KMS-11 (cell line): ENCODE results near the gene KCNA3.

ENCODE experiments used
- H2AFZ ChIP-seq: fragments of 200-600 bp; sonication (generic); 2 replicates; pipeline ENCODE4 v1.6.1; 2016; ENCODE audit warnings: antibody characterized with exemption, mixed run types, low read depth
- H3K27ac ChIP-seq: fragments of 200-600 bp; sonication (generic); 2 replicates; pipeline ENCODE4 v1.6.1; 2016; ENCODE audit warnings: mild to moderate bottlenecking, mixed run types
- H3K27me3 ChIP-seq: fragments of 200-600 bp; sonication (generic); 2 replicates; pipeline ENCODE4 v1.6.1; 2017; ENCODE audit warnings: mild to moderate bottlenecking, low read depth, mixed run types, moderate library complexity; ENCODE audit not compliant: insufficient read depth
- H3K36me3 ChIP-seq: fragments of 200-600 bp; sonication (generic); 2 replicates; pipeline ENCODE4 v1.6.1; 2017; ENCODE audit warnings: mild to moderate bottlenecking, mixed run types; ENCODE audit not compliant: insufficient read depth
- H3K4me1 ChIP-seq: fragments of 200-600 bp; sonication (generic); 2 replicates; pipeline ENCODE4 v1.6.1; 2016; ENCODE audit warnings: mild to moderate bottlenecking, low read depth, mixed run types; ENCODE audit not compliant: poor library complexity, severe bottlenecking
- H3K4me2 ChIP-seq: fragments of 200-600 bp; sonication (generic); 2 replicates; pipeline ENCODE4 v1.7.0; 2016; ENCODE audit warnings: mild to moderate bottlenecking, mixed run types
- H3K4me3 ChIP-seq: fragments of 200-600 bp; sonication (generic); IDR thresholded peaks from 2 replicates; pipeline ENCODE4 v1.6.1; 2017; ENCODE audit warnings: low read depth, low read length, mixed read lengths; ENCODE audit not compliant: insufficient read depth
- H3K79me2 ChIP-seq: fragments of 200-600 bp; sonication (generic); 2 replicates; pipeline ENCODE4 v1.6.1; 2016; ENCODE audit warnings: low read depth, mixed run types; ENCODE audit not compliant: insufficient read depth
- H3K9ac ChIP-seq: fragments of 200-600 bp; sonication (generic); 2 replicates; pipeline ENCODE4 v1.6.1; 2016; ENCODE audit warnings: mild to moderate bottlenecking, mixed run types
- H4K20me1 ChIP-seq: fragments of 200-600 bp; sonication (generic); 2 replicates; pipeline ENCODE4 v1.6.1; 2016; ENCODE audit warnings: mild to moderate bottlenecking, mixed run types; ENCODE audit not compliant: insufficient read depth
- CTCF ChIP-seq: fragments of 200-600 bp; sonication (generic); conservative IDR thresholded peaks from 2 replicates; pipeline ENCODE4 v1.6.1; 2017; ENCODE audit warnings: low read depth, mild to moderate bottlenecking, antibody characterized with exemption, low read length, moderate library complexity, mixed read lengths

The KCNA3 gene

GRCh38 chr1:110628323-110629105 is 46.2 kb downstream of the KCNA3 start:
- Histone ChIP-seq H3K27me3 (no peaks in the 10 kb centered on the region), H3K36me3 (no peaks in the 10 kb centered on the region), H3K9ac (no peak overlapping the region), H4K20me1 (no peaks in the 10 kb centered on the region), H3K79me2 (no peaks in the 10 kb centered on the region), H3K4me3 (no peak overlapping the region), H3K27ac (no peak overlapping the region), H3K4me2 (no peak overlapping the region), H2AFZ (no peak overlapping the region), H3K4me1 (peaks cover 34% of the 10 kb centered on the region)
- no peak for TF ChIP-seq CTCF

- H3K4me3 ChIP-seq = no peak overlapping the region
- H3K27ac ChIP-seq = no peak overlapping the region
- H3K27me3 ChIP-seq = no peaks in the 10 kb centered on the region
- no peak overlapping the region for H3K9ac ChIP-seq
- H3K79me2 ChIP-seq = no peaks in the 10 kb centered on the region
- H3K36me3 ChIP-seq = no peaks in the 10 kb centered on the region
- H3K4me2 ChIP-seq = no peak overlapping the region
- H2AFZ ChIP-seq = no peak overlapping the region
- H4K20me1 ChIP-seq = no peaks in the 10 kb centered on the region
- no peak for TF ChIP-seq CTCF
- H3K4me1 ChIP-seq = peaks cover 26% of the 10 kb centered on the region
Measured at GRCh38 chr1:110627764-110628163, 47.0 kb downstream of the KCNA3 start.

GRCh38 chr1:110626889-110627288 is 47.9 kb downstream of the KCNA3 start:
- Histone ChIP-seq H3K9ac (no peak overlapping the region), H4K20me1 (no peaks in the 10 kb centered on the region), H2AFZ (no peak overlapping the region), H3K27me3 (no peaks in the 10 kb centered on the region), H3K79me2 (no peaks in the 10 kb centered on the region), H3K4me1 (peaks cover 17% of the 10 kb centered on the region), H3K4me2 (no peak overlapping the region), H3K27ac (no peak overlapping the region), H3K36me3 (no peaks in the 10 kb centered on the region), H3K4me3 (no peak overlapping the region)
- TF ChIP-seq CTCF = no peak
